ENCODE measurements around the gene NR6A1.
"Not testable (repeated sequence)": the region's sequence is repeated elsewhere in the genome, so short reads cannot be mapped to it uniquely, and the experiment has no call there.

Gene NR6A1

DNA sequence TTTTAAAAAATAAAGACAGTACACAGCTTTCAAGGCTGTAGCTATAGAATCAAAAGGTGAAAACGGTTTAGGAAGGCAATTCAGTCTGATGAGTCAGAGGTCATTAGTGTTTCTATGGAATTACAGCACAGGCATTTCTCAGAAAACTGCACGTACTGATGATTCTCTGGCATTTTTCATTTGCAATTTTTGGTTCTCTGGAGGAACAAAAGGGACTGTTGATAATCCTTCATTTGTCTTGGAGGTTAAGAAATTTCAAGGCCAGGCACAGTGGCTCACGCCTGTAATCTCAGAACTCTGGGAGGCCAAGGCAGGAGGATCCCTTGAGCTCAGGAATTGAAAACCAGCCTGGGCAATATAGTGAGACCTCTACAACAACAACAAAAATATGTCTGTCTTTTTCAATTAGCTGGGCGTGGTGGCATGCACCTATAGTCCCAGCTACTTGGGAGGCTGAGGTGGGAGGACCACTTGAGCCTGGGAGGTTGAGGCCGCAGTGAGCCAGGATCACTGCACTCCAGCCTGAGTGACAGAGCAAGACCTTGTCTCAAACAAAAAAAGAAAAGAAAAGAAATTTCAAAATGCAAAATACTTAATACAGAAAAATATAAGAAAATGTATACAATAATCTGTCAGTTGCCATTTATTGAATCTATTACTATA, 27.3 kb downstream of the NR6A1 start:
- no peaks in the 10 kb centered on the region for H3K36me3 Mint-ChIP-seq (ENCODE audit: low read depth)
- H3K27ac Mint-ChIP-seq: no peak overlapping the region
- H3K4me3 Mint-ChIP-seq: no peak overlapping the region
- no peaks in the 10 kb centered on the region for H3K9me3 Mint-ChIP-seq
- ATAC-seq (no peak), DNase-seq (no peak)
- peaks cover 8% of the 10 kb centered on the region for H3K4me1 Mint-ChIP-seq
- H3K27me3 Mint-ChIP-seq: peaks cover 3% of the 10 kb centered on the region

DNA sequence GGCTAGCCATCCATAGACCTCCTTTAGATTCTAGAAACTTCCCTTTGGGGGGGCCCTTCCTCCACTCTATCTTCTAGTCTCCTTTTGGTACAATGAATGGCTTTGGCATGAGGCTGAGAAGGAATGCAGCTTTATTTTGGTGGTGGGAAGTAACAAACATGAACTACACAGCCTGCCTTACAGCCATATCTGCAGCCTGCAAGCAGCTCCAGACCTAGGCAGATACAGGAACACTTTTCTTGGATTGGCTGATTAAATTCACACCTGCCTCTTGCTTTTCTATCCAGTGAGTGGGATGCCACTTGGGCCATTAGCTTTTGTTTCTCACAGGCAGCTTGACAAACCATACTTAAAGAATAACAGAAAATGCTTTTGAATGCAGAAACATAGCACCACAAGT, 28.2 kb downstream of the NR6A1 start:
- Mint-ChIP-seq H3K4me1 (peaks cover 8% of the 10 kb centered on the region), H3K36me3 (ENCODE audit: low read depth) (no peaks in the 10 kb centered on the region), H3K27ac (no peak overlapping the region), H3K27me3 (peaks cover 3% of the 10 kb centered on the region), H3K9me3 (no peaks in the 10 kb centered on the region), H3K4me3 (no peak overlapping the region)
- no peak for ATAC-seq
- DNase-seq: no peak

DNA sequence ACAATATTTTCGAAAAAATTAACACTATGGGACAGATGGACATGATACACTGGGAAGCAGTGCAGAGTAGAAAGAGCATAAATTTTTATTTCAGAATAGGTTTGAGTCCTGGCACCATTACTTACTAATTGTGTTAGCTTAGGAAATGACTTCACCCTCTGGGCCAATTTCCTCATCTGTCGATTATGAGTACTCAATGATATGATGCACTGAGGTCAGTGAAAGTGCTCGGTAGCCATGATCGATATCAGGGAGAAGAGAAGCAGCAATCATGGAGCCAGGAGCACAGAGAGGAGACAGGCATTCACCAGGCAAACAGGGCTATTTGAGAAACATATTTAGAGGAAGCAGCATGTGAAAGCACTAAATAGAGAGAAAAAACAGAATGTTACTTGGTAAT, 29.4 kb downstream of the NR6A1 start:
- H3K36me3 Mint-ChIP-seq (ENCODE audit: low read depth): no peaks in the 10 kb centered on the region
- ATAC-seq (no peak), DNase-seq (no peak)
- H3K9me3 Mint-ChIP-seq: no peaks in the 10 kb centered on the region
- H3K27me3 Mint-ChIP-seq: peaks cover 3% of the 10 kb centered on the region
- H3K4me1 Mint-ChIP-seq: peaks cover 8% of the 10 kb centered on the region
- no peak overlapping the region for H3K27ac Mint-ChIP-seq
- H3K4me3 Mint-ChIP-seq: no peak overlapping the region

DNA sequence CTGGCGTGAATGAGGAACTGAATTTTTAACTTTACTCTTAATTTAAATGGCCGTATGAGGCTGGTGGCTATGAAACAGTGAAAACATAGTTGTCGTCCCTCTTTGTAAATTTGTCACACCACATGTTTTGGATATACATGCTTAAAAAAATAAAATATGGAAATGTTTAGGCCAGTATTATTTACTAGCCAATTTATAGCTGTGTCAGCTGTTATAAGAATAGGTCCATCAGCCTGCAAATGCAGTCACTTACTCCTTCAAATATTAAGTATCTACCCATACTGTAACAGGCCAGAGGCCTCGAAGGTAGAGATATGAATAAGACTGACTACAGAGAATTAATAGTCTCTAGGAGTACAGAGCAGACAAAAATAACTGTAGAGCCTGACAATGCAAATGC, 30.0 kb downstream of the NR6A1 start:
- Mint-ChIP-seq H3K27ac (no peak overlapping the region), H3K27me3 (peaks cover 3% of the 10 kb centered on the region), H3K36me3 (ENCODE audit: low read depth) (no peaks in the 10 kb centered on the region), H3K4me3 (no peak overlapping the region), H3K9me3 (no peaks in the 10 kb centered on the region), H3K4me1 (peaks cover 8% of the 10 kb centered on the region)
- ATAC-seq (no peak), DNase-seq (no peak)

DNA sequence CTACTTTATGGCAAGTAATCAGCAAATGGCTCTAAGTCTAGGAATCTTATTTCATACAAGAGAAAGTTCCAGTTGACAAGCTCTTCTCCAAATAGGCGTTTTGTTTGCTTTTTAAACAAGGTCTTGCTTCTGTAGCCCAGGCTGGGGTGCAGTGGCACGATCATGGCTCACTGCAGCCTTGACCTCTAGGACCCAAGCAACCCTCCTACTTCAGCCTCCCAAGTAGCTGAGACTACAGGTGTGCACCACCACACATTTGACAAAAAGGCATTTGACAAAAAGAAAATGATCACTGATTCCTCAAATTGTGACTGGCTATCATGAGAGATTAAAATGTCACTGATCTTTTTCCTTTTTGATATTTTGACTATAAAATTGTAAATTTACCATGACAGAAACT, 31.8 kb downstream of the NR6A1 start:
- no peak for ATAC-seq

DNA sequence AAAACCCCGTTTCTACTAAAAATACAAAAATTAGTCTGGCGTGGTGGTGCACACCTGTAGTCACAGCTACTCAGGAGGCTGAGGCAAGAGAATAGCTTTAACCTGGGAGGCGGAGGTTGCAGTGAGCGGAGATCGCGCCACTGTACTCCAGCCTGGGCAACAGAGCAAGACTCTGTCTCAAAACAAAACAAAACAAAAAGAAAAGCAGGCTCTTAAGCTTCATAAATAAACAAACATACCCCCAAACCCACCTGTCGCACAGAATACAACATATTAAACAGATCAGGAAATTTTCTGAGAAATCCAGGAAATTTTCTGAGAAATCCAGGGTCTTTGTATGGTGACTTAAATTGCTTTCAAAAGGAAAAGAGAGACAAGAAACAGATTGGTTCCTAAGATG, 33.0 kb downstream of the NR6A1 start:
- DNase-seq; H3K4me3 Mint-ChIP-seq; H3K27ac Mint-ChIP-seq; H3K36me3 Mint-ChIP-seq (ENCODE audit: low read depth); ATAC-seq; H3K27me3 Mint-ChIP-seq; H3K9me3 Mint-ChIP-seq: not testable (repeated sequence)
- H3K4me1 Mint-ChIP-seq: peaks cover 17% of the 10 kb centered on the region

More for the DNA sequence above, 31.8 kb downstream of the NR6A1 start:
- no peaks in the 10 kb centered on the region for H3K36me3 Mint-ChIP-seq (ENCODE audit: low read depth)
- no peak overlapping the region for H3K4me3 Mint-ChIP-seq
- peaks cover 20% of the 10 kb centered on the region for H3K4me1 Mint-ChIP-seq
- no peaks in the 10 kb centered on the region for H3K9me3 Mint-ChIP-seq
- no peak overlapping the region for H3K27ac Mint-ChIP-seq
- H3K27me3 Mint-ChIP-seq: peaks cover 3% of the 10 kb centered on the region
- DNase-seq: no peak

DNA sequence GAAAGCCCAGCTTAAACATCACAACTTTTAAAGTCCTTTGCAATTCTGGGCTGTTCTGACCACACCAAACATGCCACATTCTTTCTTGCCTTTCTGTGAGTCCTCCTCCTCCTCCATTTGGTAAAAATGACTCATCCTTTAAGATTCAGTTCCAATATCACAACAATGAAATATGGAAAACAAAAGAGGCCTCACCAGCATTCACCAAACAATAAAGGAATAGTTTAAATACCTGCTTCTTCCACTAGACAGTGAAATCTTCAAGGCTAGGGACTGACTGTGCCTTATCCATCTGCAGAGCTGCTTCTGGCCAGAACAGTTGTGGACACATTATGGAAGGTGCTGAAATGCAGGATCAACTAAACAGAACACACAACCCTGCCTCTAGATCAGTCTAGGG, 36.0 kb downstream of the NR6A1 start:
- Mint-ChIP-seq H3K4me1 (peaks cover 17% of the 10 kb centered on the region), H3K36me3 (ENCODE audit: low read depth) (no peaks in the 10 kb centered on the region), H3K27ac (peak overlapping the region; percentile 69), H3K4me3 (no peak overlapping the region), H3K27me3 (peaks cover 16% of the 10 kb centered on the region), H3K9me3 (no peaks in the 10 kb centered on the region)
- no peak for DNase-seq
- ATAC-seq: peak; percentile 68

DNA sequence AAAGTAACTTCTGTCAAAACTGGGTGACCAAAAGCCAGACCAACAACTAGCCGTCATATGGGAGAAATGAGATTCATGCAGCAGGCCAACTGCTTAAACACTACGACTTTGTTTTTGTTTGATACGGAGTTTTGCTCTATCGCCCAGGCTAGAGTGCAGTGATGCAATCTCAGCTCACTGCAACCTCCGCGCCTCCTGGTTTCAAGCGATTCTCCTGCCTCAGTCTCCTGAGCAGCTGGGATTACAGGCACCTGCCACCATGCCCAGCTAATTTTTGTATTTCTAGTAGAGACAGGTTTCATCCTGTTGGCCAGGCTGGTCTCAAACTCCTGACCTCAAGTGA, 36.4 kb downstream of the NR6A1 start:
- not testable (repeated sequence) for DNase-seq; H3K36me3 Mint-ChIP-seq (ENCODE audit: low read depth); ATAC-seq; H3K4me3 Mint-ChIP-seq; H3K9me3 Mint-ChIP-seq
- peaks cover 17% of the 10 kb centered on the region for H3K27me3 Mint-ChIP-seq
- H3K27ac Mint-ChIP-seq: peak overlapping the region; percentile 69
- peaks cover 17% of the 10 kb centered on the region for H3K4me1 Mint-ChIP-seq

DNA sequence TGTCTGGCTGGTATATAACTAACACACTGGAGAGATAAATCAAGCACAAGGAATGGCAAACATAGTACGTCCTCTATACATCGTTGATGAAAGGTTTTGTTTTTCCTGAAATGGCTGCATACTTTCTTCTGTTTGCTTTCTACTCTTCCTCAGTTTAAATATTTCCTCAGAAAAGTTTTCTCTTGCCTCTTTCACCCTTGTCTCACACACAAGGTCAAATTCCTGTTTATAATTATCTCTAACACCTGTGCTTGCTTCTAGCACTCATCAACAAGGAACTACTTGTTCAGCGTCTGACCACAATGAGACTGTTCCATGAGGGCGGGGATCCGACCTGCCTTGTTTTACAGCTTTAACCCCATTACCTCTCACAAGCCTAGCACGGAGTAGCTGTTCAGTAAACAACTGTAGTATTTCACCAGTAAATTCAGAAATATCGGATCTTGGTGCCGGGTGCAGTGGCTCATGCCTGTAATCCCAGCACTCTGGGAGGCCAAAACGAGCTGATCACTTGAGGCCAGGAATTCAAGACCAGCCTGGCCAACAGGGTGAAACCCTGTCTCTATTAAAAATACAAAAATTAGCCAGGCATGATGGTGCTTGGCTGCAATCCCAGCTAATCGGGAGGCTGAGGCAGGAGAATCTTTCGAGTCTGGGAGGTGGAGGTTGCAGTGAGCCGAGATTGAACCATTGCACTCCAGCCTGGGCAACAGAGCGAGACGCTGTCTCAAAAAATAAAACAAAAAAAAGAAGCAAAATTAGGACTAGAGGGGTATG, 37.0 kb downstream of the NR6A1 start:
- peaks cover 17% of the 10 kb centered on the region for H3K4me1 Mint-ChIP-seq
- H3K27me3 Mint-ChIP-seq: peaks cover 17% of the 10 kb centered on the region
- DNase-seq: no peak
- H3K36me3 Mint-ChIP-seq (ENCODE audit: low read depth): no peaks in the 10 kb centered on the region
- no peak overlapping the region for H3K4me3 Mint-ChIP-seq
- H3K27ac Mint-ChIP-seq: no peak overlapping the region
- ATAC-seq: no peak
- H3K9me3 Mint-ChIP-seq: no peaks in the 10 kb centered on the region

DNA sequence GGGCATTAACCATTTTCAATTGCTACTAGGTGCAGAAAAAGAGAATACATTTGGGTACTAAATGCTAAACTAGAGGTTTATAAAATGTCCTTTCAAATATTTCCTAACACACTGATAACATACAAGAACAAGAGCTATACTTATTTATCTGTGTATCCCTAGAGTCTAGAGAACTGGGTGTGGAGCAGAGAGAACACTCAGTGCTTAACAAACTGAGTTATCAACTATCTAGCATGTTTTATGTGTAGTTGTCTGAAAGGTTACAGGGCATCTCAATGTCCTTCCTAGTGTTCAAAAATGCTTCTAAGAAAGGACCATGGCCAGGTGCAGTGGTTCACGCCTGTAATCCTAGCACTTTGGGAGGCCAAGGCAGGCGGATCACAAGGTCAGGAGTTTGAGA, 40.3 kb downstream of the NR6A1 start:
- H3K4me3 Mint-ChIP-seq: no peak overlapping the region
- no peaks in the 10 kb centered on the region for H3K36me3 Mint-ChIP-seq (ENCODE audit: low read depth)
- ATAC-seq (no peak), DNase-seq (no peak)
- H3K27ac Mint-ChIP-seq: no peak overlapping the region
- no peaks in the 10 kb centered on the region for H3K9me3 Mint-ChIP-seq
- peaks cover 20% of the 10 kb centered on the region for H3K4me1 Mint-ChIP-seq
- peaks cover 14% of the 10 kb centered on the region for H3K27me3 Mint-ChIP-seq

DNA sequence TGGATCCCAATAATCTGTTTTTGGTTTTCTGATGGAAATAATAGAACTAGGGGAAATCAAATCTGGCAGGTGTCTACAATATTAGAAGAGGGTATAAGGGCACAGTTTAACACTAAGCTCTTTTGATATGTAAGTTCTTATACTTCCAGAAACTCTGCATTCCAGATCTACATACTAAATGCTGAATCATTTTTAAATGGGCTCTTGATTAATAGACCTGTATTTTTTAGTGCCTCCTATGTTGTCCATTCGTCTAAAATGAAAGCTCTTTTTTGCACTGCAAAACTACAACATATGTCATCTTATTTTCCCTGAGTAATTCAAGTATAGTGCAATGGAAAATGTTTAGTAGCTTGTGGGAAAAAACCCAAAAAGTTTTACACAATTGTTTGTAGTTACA, 44.2 kb downstream of the NR6A1 start:
- ATAC-seq (no peak), DNase-seq (no peak)
- Mint-ChIP-seq H3K36me3 (ENCODE audit: low read depth) (no peaks in the 10 kb centered on the region), H3K9me3 (no peaks in the 10 kb centered on the region), H3K4me1 (peaks cover 4% of the 10 kb centered on the region), H3K27me3 (peaks cover 5% of the 10 kb centered on the region), H3K27ac (no peak overlapping the region), H3K4me3 (no peak overlapping the region)

DNA sequence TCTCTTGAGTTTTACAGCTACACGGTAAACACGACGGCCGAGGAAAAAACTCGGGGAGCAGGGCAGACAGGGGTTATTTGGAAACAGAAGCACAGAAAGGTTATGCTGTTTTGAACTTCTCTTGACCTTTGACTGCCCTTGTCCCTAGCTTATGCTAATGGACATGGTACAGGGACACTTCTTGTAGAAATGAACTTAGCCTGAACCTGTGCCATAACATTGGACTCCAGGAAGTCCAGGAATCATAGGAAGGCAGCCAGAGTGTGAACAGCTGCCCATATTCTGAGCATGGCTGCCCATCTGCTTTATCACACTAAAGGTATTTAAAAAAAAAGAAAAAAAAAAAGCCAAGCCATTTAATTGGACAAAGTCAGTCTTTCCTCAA, 46.1 kb downstream of the NR6A1 start:
- ATAC-seq (no peak), DNase-seq (no peak)
- H3K4me1 Mint-ChIP-seq: peaks cover 4% of the 10 kb centered on the region
- H3K27me3 Mint-ChIP-seq: peaks cover under 1% of the 10 kb centered on the region
- no peaks in the 10 kb centered on the region for H3K9me3 Mint-ChIP-seq
- H3K27ac Mint-ChIP-seq: no peak overlapping the region
- H3K36me3 Mint-ChIP-seq (ENCODE audit: low read depth): no peaks in the 10 kb centered on the region
- H3K4me3 Mint-ChIP-seq: no peak overlapping the region

DNA sequence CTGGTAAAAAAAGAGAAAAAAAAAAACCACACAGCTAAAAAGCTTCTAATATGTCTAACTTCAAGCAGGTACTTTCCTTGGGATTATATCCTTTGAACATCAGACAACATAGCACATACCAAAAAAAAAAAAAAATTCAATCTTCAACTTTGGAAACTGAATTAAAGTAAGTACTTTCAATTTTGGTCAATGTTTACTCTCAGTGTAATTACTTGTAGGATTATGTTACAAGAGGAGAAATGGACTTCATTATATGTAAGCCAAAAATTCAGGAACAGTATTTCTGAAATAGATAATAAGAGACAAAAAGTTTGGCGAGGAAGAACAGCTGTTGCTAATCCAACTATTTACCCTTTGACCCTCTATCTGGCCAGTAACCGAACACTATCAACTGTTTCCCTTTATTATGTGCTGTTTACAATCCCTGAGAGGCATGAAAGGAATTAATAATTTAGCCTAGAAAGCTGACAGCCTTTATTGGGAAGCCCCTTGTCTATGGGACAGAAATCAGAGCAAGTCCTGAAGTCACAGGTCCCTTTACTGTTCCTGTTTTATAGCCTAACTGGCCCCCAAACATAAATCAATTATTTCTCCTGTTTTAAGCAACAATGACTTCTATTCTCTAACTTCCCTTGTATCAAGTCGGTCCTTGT, 46.6 kb downstream of the NR6A1 start:
- peaks cover 4% of the 10 kb centered on the region for H3K4me1 Mint-ChIP-seq
- ATAC-seq (no peak), DNase-seq (no peak)
- no peaks in the 10 kb centered on the region for H3K9me3 Mint-ChIP-seq
- H3K27ac Mint-ChIP-seq: no peak overlapping the region
- no peaks in the 10 kb centered on the region for H3K36me3 Mint-ChIP-seq (ENCODE audit: low read depth)
- H3K4me3 Mint-ChIP-seq: no peak overlapping the region
- H3K27me3 Mint-ChIP-seq: no peaks in the 10 kb centered on the region

DNA sequence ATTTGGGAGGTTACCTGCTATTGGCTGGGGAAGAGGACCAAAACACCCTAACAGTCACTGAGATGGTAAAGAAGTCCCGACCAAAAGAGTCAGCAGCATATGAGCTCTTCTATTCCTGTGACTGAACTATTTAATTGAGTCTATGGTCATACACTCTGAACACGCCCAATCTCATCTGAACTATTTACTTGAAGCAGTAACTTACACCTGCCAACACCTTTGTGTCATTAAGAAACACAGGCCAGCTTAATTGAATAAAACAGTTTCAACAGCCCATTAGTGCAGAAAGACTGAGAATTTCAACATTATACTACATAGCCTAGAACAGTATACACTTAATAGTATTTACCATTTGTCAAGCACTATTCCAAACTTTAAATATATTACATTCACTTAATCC, 47.8 kb downstream of the NR6A1 start:
- DNase-seq (no peak), ATAC-seq (no peak)
- no peaks in the 10 kb centered on the region for H3K27me3 Mint-ChIP-seq
- H3K4me1 Mint-ChIP-seq: peaks cover 4% of the 10 kb centered on the region
- H3K4me3 Mint-ChIP-seq: no peak overlapping the region
- no peak overlapping the region for H3K27ac Mint-ChIP-seq
- no peaks in the 10 kb centered on the region for H3K36me3 Mint-ChIP-seq (ENCODE audit: low read depth)
- H3K9me3 Mint-ChIP-seq: no peaks in the 10 kb centered on the region
